IMR-90 (cell line): Measurements from ENCODE around the gene ARHGEF40. TPM values are rescaled to one million over a fixed set of nuclear protein-coding genes. Genes with fewer than 3 reads are reported as not detected.

Experiments
- ATAC-seq: fragments of 200-7000 bp; cut with Tn5 transposase; 2 replicates; pipeline ENCODE4 v1.9.1; 2020; ENCODE audit warnings: low read depth, mild to moderate bottlenecking, moderate library complexity
- BruUV-seq: library from RNA; stranded (reverse); fragments of 400-500 nt; replicated peaks from 2 replicates; lab custom pipeline; 2021; lab: Mats Ljungman, UMichigan
- CTCF ChIA-PET: fragments of 300-600 bp; formaldehyde crosslinking; extraction: SDS; loops from one replicate; lab custom pipeline; 2021; ENCODE audit warnings: antibody characterized with exemption; lab: Yijun Ruan, JAX
- POLR2A ChIA-PET: fragments of 300-600 bp; sonication (Branson Sonifier 250); formaldehyde crosslinking; loops from one replicate; lab custom pipeline; 2022; ENCODE audit warnings: antibody characterized with exemption; ENCODE audit not compliant: unreplicated experiment; lab: Charles Lee
- DNase-seq: peaks from one replicate; pipeline ENCODE4 v3.0.0; 2013
- H2AFZ ChIP-seq: replicated peaks from 2 replicates; pipeline ENCODE3; 2013; ENCODE audit warnings: low read length, mild to moderate bottlenecking; ENCODE audit not compliant: poor library complexity
- H2AK5ac ChIP-seq: 2 replicates; pipeline ENCODE4 v1.6.1; 2013; ENCODE audit warnings: low read depth, low read length, inconsistent platforms
- H2AK9ac ChIP-seq: replicated peaks from 2 replicates; pipeline ENCODE3; 2013; ENCODE audit warnings: mild to moderate bottlenecking, low read depth, low read length, moderate library complexity; ENCODE audit not compliant: poor library complexity
- H2BK120ac ChIP-seq: 2 replicates; pipeline ENCODE4 v1.6.1; 2013; ENCODE audit warnings: low read depth, low read length, inconsistent platforms
- H2BK15ac ChIP-seq: 3 replicates; pipeline ENCODE4 v1.6.1; 2013; ENCODE audit warnings: low read depth, low read length, inconsistent platforms
- H2BK20ac ChIP-seq: 2 replicates; pipeline ENCODE4 v1.6.1; 2013; ENCODE audit warnings: low read depth, mild to moderate bottlenecking, inconsistent platforms, low read length, moderate library complexity
- H2BK5ac ChIP-seq: 2 replicates; pipeline ENCODE4 v1.6.1; 2013; ENCODE audit warnings: mild to moderate bottlenecking, low read depth, low read length, inconsistent platforms; ENCODE audit not compliant: poor library complexity, severe bottlenecking
- H3K14ac ChIP-seq: replicated peaks from 2 replicates; pipeline ENCODE4 v1.6.1; 2013; ENCODE audit warnings: low read depth, low read length, inconsistent platforms
- H3K18ac ChIP-seq: 2 replicates; pipeline ENCODE4 v1.6.1; 2013; ENCODE audit warnings: low read depth, low read length, control low read depth
- H3K23ac ChIP-seq: 2 replicates; pipeline ENCODE4 v1.6.1; 2013; ENCODE audit warnings: low read depth, low read length, inconsistent platforms
- H3K27ac ChIP-seq: 2 replicates; pipeline ENCODE4 v1.5.1; 2013; ENCODE audit warnings: mild to moderate bottlenecking, control low read depth, low read length; ENCODE audit not compliant: insufficient read depth
- H3K27me3 ChIP-seq: 2 replicates; pipeline ENCODE4 v1.6.1; 2013; ENCODE audit warnings: low read length; ENCODE audit not compliant: control insufficient read depth, insufficient read depth
- H3K36me3 ChIP-seq: 2 replicates; pipeline ENCODE4 v1.6.1; 2013; ENCODE audit warnings: low read length, mixed read lengths; ENCODE audit not compliant: control insufficient read depth, insufficient read depth
- H3K4ac ChIP-seq: 2 replicates; pipeline ENCODE4 v1.6.1; 2013; ENCODE audit warnings: low read depth, low read length, inconsistent platforms
- H3K4me1 ChIP-seq: 2 replicates; pipeline ENCODE4 v1.6.1; 2013; ENCODE audit warnings: low read length, mixed read lengths; ENCODE audit not compliant: control insufficient read depth, insufficient read depth
- H3K4me2 ChIP-seq: 2 replicates; pipeline ENCODE4 v1.6.1; 2013; ENCODE audit warnings: low read depth, mild to moderate bottlenecking, control low read depth, low read length, moderate library complexity
- H3K4me3 ChIP-seq: 2 replicates; pipeline ENCODE4 v1.5.1; 2013; ENCODE audit warnings: low read depth, mild to moderate bottlenecking, control low read depth, low read length, moderate library complexity; ENCODE audit not compliant: insufficient read depth
- H3K56ac ChIP-seq: 2 replicates; pipeline ENCODE4 v1.6.1; 2013; ENCODE audit warnings: low read length, inconsistent platforms; ENCODE audit not compliant: insufficient read depth; ENCODE audit errors: extremely low read depth
- H3K79me1 ChIP-seq, 2 experiments: 2 replicates each; pipeline ENCODE4 v1.6.1; 2013; ENCODE audit warnings: low read length in 2 of 2, inconsistent platforms in 1 of 2, low read depth in 1 of 2
- H3K9ac ChIP-seq: 2 replicates; pipeline ENCODE4 v1.6.1; 2013; ENCODE audit warnings: low read depth, low read length, control low read depth
- H3K9me1 ChIP-seq: 2 replicates; pipeline ENCODE4 v1.6.1; 2013; ENCODE audit warnings: low read length, inconsistent platforms; ENCODE audit not compliant: insufficient read depth
- H3K9me3 ChIP-seq: 2 replicates; pipeline ENCODE4 v1.6.1; 2013; ENCODE audit warnings: low read length; ENCODE audit not compliant: control insufficient read depth, insufficient read depth
- H4K20me1 ChIP-seq: 2 replicates; pipeline ENCODE4 v1.6.1; 2013; ENCODE audit warnings: low read length, inconsistent platforms; ENCODE audit not compliant: insufficient read depth
- H4K5ac ChIP-seq: 2 replicates; pipeline ENCODE4 v1.6.1; 2013; ENCODE audit warnings: mild to moderate bottlenecking, low read depth, low read length, control low read depth
- H4K8ac ChIP-seq, 2 experiments: 2 replicates each; pipeline ENCODE4 v1.6.1; 2013; ENCODE audit warnings: low read depth in 2 of 2, low read length in 2 of 2, control low read depth in 1 of 2, inconsistent platforms in 1 of 2
- H4K91ac ChIP-seq: 2 replicates; pipeline ENCODE4 v1.6.1; 2013; ENCODE audit warnings: low read depth, low read length, inconsistent platforms; ENCODE audit not compliant: insufficient read depth
- FOS ChIP-seq: fragments of 150-350 bp; IDR thresholded peaks from 2 replicates; pipeline ENCODE4 v1.6.1; 2016; ENCODE audit warnings: low read depth, low read length
- USF2 ChIP-seq: fragments of 150-350 bp; IDR thresholded peaks from 2 replicates; pipeline ENCODE4 v1.6.1; 2017; ENCODE audit warnings: mild to moderate bottlenecking, antibody characterized with exemption, low read length, low read depth
- WGBS, 2 experiments: methylation state at CpG; one replicate each; pipeline versions ENCODE4 v1.1.5 to v1.1.7; 2013; ENCODE audit warnings: missing lambda C conversion rate in 2 of 2; ENCODE audit not compliant: insufficient read length in 1 of 2; ENCODE audit errors: extremely low coverage in 2 of 2; 5-methylcytosine and 5-hydroxymethylcytosine counted together
- dilution Hi-C: fragments of 300-500 bp; cut with HindIII; formaldehyde crosslinking; loops from one replicate; pipeline ENCODE4 v1.14.3; 2018; ENCODE audit warnings: low sequenced_read_pairs; ENCODE audit not compliant: unreplicated experiment
- in situ Hi-C: fragments of 300-500 bp; cut with MboI; formaldehyde crosslinking; loops from 3 replicates; pipeline ENCODE4 v1.14.3; 2019; ENCODE audit warnings: low sequenced_read_pairs, inconsistent platforms, mixed read lengths
- intact Hi-C: fragments of 100-400 bp; cut with micrococcal nuclease; formaldehyde crosslinking; loops from 2 replicates; pipeline ENCODE4 v1.10.0; 2022
- polyA plus RNA-seq, 3 experiments: library from polyadenylated mRNA; depleted of rRNA; stranded (reverse); fragments of >200 nt; gene quantifications; 2 replicates each; pipeline ENCODE4 v1.2.3, GENCODE V29; 2012; ENCODE audit warnings: low replicate concordance in 1 of 3
- total RNA-seq: library from RNA; depleted of rRNA; stranded (reverse); fragments of >200 nt; gene quantifications from 2 replicates; pipeline ENCODE4 v1.2.3, GENCODE V29; 2012

ARHGEF40 gene
- total and polyA plus RNA-seq, 2 of the 4 experiments (the other 2 are of a cell fraction), result 18.1 to 58.4 TPM

- ChIA-PET POLR2A (interaction anchor here (0.7 kb wide), 1 partner anchor 17 kb away, joined by 3 read pairs; no protein-coding TSS in a partner anchor), CTCF (interaction anchor here (1.1 kb wide), 1 partner anchor 36 kb away, joined by 4 read pairs; no protein-coding TSS in a partner anchor)
- dilution Hi-C loops (no loop called here), in situ Hi-C loops (no loop called here), intact Hi-C loops (no loop called here)
- H3K4me3 ChIP-seq, result no peak overlapping the region
- H3K27me3 ChIP-seq, result peaks cover 1% of the 10 kb centered on the region
- no CpG with 5 or more reads among the region's 10 CpGs for WGBS, 2 experiments
- no TSS peak for BruUV-seq
- no peak overlapping the region for H3K23ac ChIP-seq
- H2AFZ ChIP-seq, result no peak overlapping the region
- H3K9me3 ChIP-seq, result no peaks in the 10 kb centered on the region
- H2BK5ac ChIP-seq, result no peak overlapping the region
- no peak overlapping the region for H3K4ac ChIP-seq
- no peak overlapping the region for H2BK15ac ChIP-seq
- H2BK120ac ChIP-seq, result no peak overlapping the region
- no peaks in the 10 kb centered on the region for H4K20me1 ChIP-seq
- H3K9me1 ChIP-seq, result peaks cover 3% of the 10 kb centered on the region; the same call in 1 of the 2 replicates
- H4K8ac ChIP-seq, result no peak overlapping the region
- no peak overlapping the region for H4K91ac ChIP-seq
- no peak overlapping the region for H3K27ac ChIP-seq
- DNase-seq (no peak), ATAC-seq (no peak)
- H3K79me1 ChIP-seq, result no peaks in the 10 kb centered on the region
- no peaks in the 10 kb centered on the region for H3K4me1 ChIP-seq
- no peak overlapping the region for H2BK20ac ChIP-seq
- no peak overlapping the region for H3K4me2 ChIP-seq
- no peak overlapping the region for H3K56ac ChIP-seq
- H3K14ac ChIP-seq, result no peak overlapping the region
- H3K18ac ChIP-seq, result no peak overlapping the region
- H3K36me3 ChIP-seq, result no peaks in the 10 kb centered on the region
- H2AK5ac ChIP-seq, result no peak overlapping the region
- no peak for TF ChIP-seq USF2
- TF ChIP-seq FOS, result no peak
- no peak overlapping the region for H3K9ac ChIP-seq
- no peak overlapping the region for H4K5ac ChIP-seq
- H2AK9ac ChIP-seq, result no peak overlapping the region
Observed at GRCh38 chr14:21056520-21057163, 13.5 kb upstream of the ARHGEF40 start.
